HCT116 (cell line): ENCODE measurements around the gene TNF.

Source experiments
- CEBPB ChIP-seq: IDR thresholded peaks from 2 replicates; pipeline ENCODE4 v1.6.1; 2012; ENCODE audit warnings: low read depth
- EZH2 ChIP-seq: fragments of 200-600 bp; sonication (generic); IDR thresholded peaks from 2 replicates; pipeline ENCODE4 v1.6.1; 2017; ENCODE audit warnings: antibody characterized with exemption, mixed run types
- POLR2A ChIP-seq: IDR thresholded peaks from 2 replicates; pipeline ENCODE4 v1.7.0; 2011; ENCODE audit warnings: borderline replicate concordance; ENCODE audit not compliant: insufficient read depth, insufficient read length; ENCODE audit errors: extremely low read depth
- POLR2AphosphoS5 ChIP-seq: IDR thresholded peaks from 2 replicates; pipeline ENCODE4 v1.6.1; 2011; ENCODE audit warnings: mild to moderate bottlenecking, low read depth, low read length, moderate library complexity
- YY1 ChIP-seq: IDR thresholded peaks from 2 replicates; pipeline ENCODE4 v1.6.1; 2011; ENCODE audit warnings: low read length, low read depth, moderate library complexity, mild to moderate bottlenecking; ENCODE audit not compliant: insufficient replicate concordance; ENCODE audit errors: extremely low read depth
- TF ChIP-seq, protein P1 (sequence below), 3 experiments: fragments of 200-600 bp in 1 of 3; sonication (generic) in 1 of 3; IDR thresholded peaks in 2 of 3; conservative IDR thresholded peaks in 1 of 3; 2 replicates each; pipeline ENCODE4 v1.5.1; 2012 to 2017; ENCODE audit warnings: low read depth in 2 of 3, low read length in 2 of 3, antibody characterized with exemption in 1 of 3, borderline replicate concordance in 1 of 3, control low read depth in 1 of 3, mild to moderate bottlenecking in 1 of 3, mixed read lengths in 1 of 3, mixed run types in 1 of 3, moderate library complexity in 1 of 3; ENCODE audit not compliant: insufficient read depth in 1 of 3

DNA sequence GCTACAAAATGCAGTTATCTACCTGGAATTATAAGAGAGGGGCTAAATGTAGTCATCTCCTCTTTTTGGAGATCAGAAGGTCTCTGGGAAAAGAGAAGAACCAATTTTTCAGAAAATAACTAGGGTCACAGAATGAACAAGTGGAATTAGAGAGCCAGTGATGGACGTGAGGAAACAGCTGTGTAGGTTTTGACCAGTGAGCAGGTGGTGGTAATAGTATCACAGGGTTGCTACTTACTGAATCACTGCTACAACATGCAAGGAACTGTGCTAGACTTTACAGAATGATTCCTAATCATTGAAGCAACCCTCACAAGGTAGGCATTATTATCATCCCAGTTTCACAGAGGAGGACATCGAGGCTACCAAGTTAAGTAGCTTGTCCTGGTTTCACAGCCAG, 30.7 kb upstream of the TNF start:
- TF ChIP-seq, protein P1, sequence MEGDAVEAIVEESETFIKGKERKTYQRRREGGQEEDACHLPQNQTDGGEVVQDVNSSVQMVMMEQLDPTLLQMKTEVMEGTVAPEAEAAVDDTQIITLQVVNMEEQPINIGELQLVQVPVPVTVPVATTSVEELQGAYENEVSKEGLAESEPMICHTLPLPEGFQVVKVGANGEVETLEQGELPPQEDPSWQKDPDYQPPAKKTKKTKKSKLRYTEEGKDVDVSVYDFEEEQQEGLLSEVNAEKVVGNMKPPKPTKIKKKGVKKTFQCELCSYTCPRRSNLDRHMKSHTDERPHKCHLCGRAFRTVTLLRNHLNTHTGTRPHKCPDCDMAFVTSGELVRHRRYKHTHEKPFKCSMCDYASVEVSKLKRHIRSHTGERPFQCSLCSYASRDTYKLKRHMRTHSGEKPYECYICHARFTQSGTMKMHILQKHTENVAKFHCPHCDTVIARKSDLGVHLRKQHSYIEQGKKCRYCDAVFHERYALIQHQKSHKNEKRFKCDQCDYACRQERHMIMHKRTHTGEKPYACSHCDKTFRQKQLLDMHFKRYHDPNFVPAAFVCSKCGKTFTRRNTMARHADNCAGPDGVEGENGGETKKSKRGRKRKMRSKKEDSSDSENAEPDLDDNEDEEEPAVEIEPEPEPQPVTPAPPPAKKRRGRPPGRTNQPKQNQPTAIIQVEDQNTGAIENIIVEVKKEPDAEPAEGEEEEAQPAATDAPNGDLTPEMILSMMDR (IDR thresholded peaks at IDR 0.05 in 2 of 3, conservative IDR thresholded peaks at IDR 0.05 in 1 of 3; ENCODE audit: borderline replicate concordance in 1 of 3, insufficient read depth in 1 of 3, low read depth in 2 of 3, low read length in 2 of 3): no peak
- TF ChIP-seq EZH2 (no peak), YY1 (no peak), CEBPB (no peak), POLR2AphosphoS5 (no peak), POLR2A (no peak)
